Mesenchymal stem cell (in vitro differentiated cells and primary cell): ENCODE data around the gene CYP26C1.

Experiments used
- DNase-seq: peaks from one replicate; pipeline ENCODE4 v3.0.0-alpha.2; 2013
- H2AFZ ChIP-seq: one replicate; pipeline ENCODE4 v1.6.1; 2013; ENCODE audit warnings: low read depth, mild to moderate bottlenecking, control low read depth, inconsistent platforms, low read length, moderate library complexity
- H2AK5ac ChIP-seq: 2 replicates; pipeline ENCODE4 v1.6.1; 2013; ENCODE audit warnings: low read length, moderate library complexity, mild to moderate bottlenecking, inconsistent platforms; ENCODE audit not compliant: severe bottlenecking
- H2BK120ac ChIP-seq: one replicate; pipeline ENCODE4 v1.6.1; 2013; ENCODE audit warnings: low read depth, mild to moderate bottlenecking, inconsistent platforms, low read length, moderate library complexity
- H2BK12ac ChIP-seq, 2 experiments: one replicate each; pipeline ENCODE4 v1.6.1; 2013; ENCODE audit warnings: inconsistent platforms in 2 of 2, low read length in 2 of 2, mild to moderate bottlenecking in 2 of 2, moderate library complexity in 2 of 2, control low read depth in 1 of 2
- H2BK15ac ChIP-seq: one replicate; pipeline ENCODE4 v1.6.1; 2013; ENCODE audit warnings: mild to moderate bottlenecking, low read depth, inconsistent platforms; ENCODE audit not compliant: poor library complexity, severe bottlenecking
- H2BK5ac ChIP-seq: 2 replicates; pipeline ENCODE4 v1.6.1; 2013; ENCODE audit warnings: low read depth, mild to moderate bottlenecking, low read length, control low read depth, inconsistent platforms; ENCODE audit not compliant: poor library complexity, severe bottlenecking
- H3K14ac ChIP-seq, 2 experiments: one replicate each; pipeline ENCODE4 v1.6.1; 2013; ENCODE audit warnings: inconsistent platforms in 2 of 2, low read length in 2 of 2, control low read depth in 1 of 2, mild to moderate bottlenecking in 1 of 2, moderate library complexity in 1 of 2
- H3K18ac ChIP-seq, 2 experiments: one replicate each; pipeline ENCODE4 v1.6.1; 2013; ENCODE audit warnings: inconsistent platforms in 2 of 2, low read length in 2 of 2, control low read depth in 1 of 2, low read depth in 1 of 2, mild to moderate bottlenecking in 1 of 2
- H3K23ac ChIP-seq, 2 experiments: one replicate each; pipeline ENCODE4 v1.6.1; 2013; ENCODE audit warnings: inconsistent platforms in 2 of 2, low read length in 2 of 2, mild to moderate bottlenecking in 2 of 2, moderate library complexity in 2 of 2, control low read depth in 1 of 2
- H3K27ac ChIP-seq: 2 replicates; pipeline ENCODE4 v1.5.1; 2013; ENCODE audit warnings: mild to moderate bottlenecking, moderate library complexity, low read length, control low read depth, inconsistent platforms; ENCODE audit not compliant: poor library complexity, severe bottlenecking
- H3K27me3 ChIP-seq, 2 experiments: 2 replicates each; pipeline versions ENCODE4 v1.6.1 to v1.7.0; 2013; ENCODE audit warnings: low read length in 2 of 2, mild to moderate bottlenecking in 2 of 2, moderate library complexity in 2 of 2, control low read depth in 1 of 2, inconsistent platforms in 1 of 2; ENCODE audit not compliant: control insufficient read depth in 1 of 2, insufficient read depth in 1 of 2
- H3K36me3 ChIP-seq, 2 experiments: 2 replicates each; pipeline versions ENCODE4 v1.6.1 to v1.7.0; 2013; ENCODE audit warnings: low read length in 2 of 2, control low read depth in 1 of 2, inconsistent platforms in 1 of 2, low read depth in 1 of 2, mild to moderate bottlenecking in 1 of 2; ENCODE audit not compliant: insufficient read depth in 2 of 2, control insufficient read depth in 1 of 2
- H3K4ac ChIP-seq, 2 experiments: one replicate each; pipeline ENCODE4 v1.6.1; 2013; ENCODE audit warnings: inconsistent platforms in 2 of 2, low read length in 2 of 2, mild to moderate bottlenecking in 2 of 2, moderate library complexity in 2 of 2, control low read depth in 1 of 2, low read depth in 1 of 2
- H3K4me1 ChIP-seq: 2 replicates; pipeline ENCODE4 v1.6.1; 2013; ENCODE audit warnings: low read depth, low read length, control low read depth; ENCODE audit not compliant: control insufficient read depth, insufficient read depth
- H3K4me2 ChIP-seq: 2 replicates; pipeline ENCODE4 v1.6.1; 2013; ENCODE audit warnings: low read length, mild to moderate bottlenecking, inconsistent platforms; ENCODE audit not compliant: poor library complexity, severe bottlenecking
- H3K4me3 ChIP-seq, 2 experiments: 2 replicates each; pipeline versions ENCODE4 v1.5.1 to v1.7.0; 2013; ENCODE audit warnings: low read length in 2 of 2, mild to moderate bottlenecking in 2 of 2, control low read depth in 1 of 2, low read depth in 1 of 2; ENCODE audit not compliant: insufficient read depth in 1 of 2
- H3K79me1 ChIP-seq: replicated peaks from 2 replicates; pipeline ENCODE4 v1.6.1; 2013; ENCODE audit warnings: mild to moderate bottlenecking, control low read depth, low read length, inconsistent platforms; ENCODE audit not compliant: poor library complexity, severe bottlenecking
- H3K9ac ChIP-seq: 2 replicates; pipeline ENCODE4 v1.7.0; 2013; ENCODE audit warnings: mild to moderate bottlenecking, low read length, moderate library complexity
- H3K9me3 ChIP-seq: 2 replicates; pipeline ENCODE4 v1.7.0; 2013; ENCODE audit warnings: mild to moderate bottlenecking, low read length; ENCODE audit not compliant: control insufficient read depth
- H4K8ac ChIP-seq: one replicate; pipeline ENCODE4 v1.6.1; 2013; ENCODE audit warnings: inconsistent platforms, mild to moderate bottlenecking, low read length, moderate library complexity
- H4K91ac ChIP-seq: one replicate; pipeline ENCODE4 v1.6.1; 2013; ENCODE audit warnings: mild to moderate bottlenecking, low read length, inconsistent platforms
- WGBS: methylation state at CpG from one replicate; pipeline ENCODE4 v1.1.7; 2013; ENCODE audit warnings: mixed read lengths; 5-methylcytosine and 5-hydroxymethylcytosine counted together

The CYP26C1 gene

GRCh38 chr10:93079663-93080349 lies 19.2 kb downstream of the CYP26C1 start:
- Histone ChIP-seq H2BK15ac (no peak overlapping the region), H3K14ac (no peak overlapping the region), H3K79me1 (no peaks in the 10 kb centered on the region), H2BK120ac (no peak overlapping the region), H4K91ac (no peak overlapping the region), H3K9me3 (no peaks in the 10 kb centered on the region), H3K4me3 (peak overlapping the region in 1 of 2 experiments; percentile 56), H3K36me3 (no peaks in the 10 kb centered on the region), H3K4me1 (peaks cover 12% of the 10 kb centered on the region), H2BK12ac (no peak overlapping the region), H3K23ac (no peak overlapping the region), H3K27ac (no peak overlapping the region), H3K18ac (no peak overlapping the region), H3K4ac (no peak overlapping the region), H4K8ac (no peak overlapping the region), H2AFZ (no peak overlapping the region), H2AK5ac (no peak overlapping the region), H3K4me2 (peak overlapping the region; percentile 18), H3K9ac (peak overlapping the region; percentile 37), H2BK5ac (no peak overlapping the region), H3K27me3 (peaks cover 65 to 67% of the 10 kb centered on the region in 2 experiments)
- DNase-seq: no peak
- WGBS: 81% methylated on average over 9 of the region's 9 CpGs

DNA sequence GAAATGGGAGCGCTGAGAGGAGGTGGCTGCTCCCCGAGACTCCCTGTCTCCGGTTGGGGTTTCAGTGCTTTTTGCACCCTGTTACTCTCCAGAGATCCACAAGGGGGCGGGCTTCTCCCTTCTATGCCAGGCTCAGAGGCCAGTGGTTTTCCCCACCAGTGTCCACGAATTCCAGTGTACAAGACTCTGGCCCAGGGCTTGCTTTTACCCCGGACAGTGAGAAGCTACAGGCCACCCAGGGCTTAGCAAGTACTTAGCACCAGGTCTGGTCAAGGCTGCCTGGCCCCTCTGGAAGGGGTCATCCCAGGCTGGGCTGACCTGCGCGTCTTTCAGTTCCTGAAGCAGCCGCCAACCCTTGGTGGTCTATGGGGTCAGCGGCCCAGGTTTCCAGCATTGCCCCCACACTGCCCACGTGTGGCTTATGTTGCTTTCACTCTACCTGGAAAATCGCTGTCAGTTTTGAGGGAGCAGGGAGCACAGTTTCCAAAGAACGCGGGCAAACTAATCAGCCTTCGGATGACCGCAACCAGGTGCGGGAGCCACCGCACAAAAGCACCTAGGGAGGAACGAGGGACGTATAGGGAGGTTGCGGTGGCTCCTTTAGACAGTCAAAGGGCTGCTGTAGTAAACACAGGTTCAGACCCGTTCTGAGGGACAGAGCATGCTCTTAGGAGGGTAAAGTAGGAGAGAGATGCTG lies 19.9 kb downstream of the CYP26C1 start:
- Histone ChIP-seq H3K9ac (peak overlapping the region; percentile 37), H2BK5ac (peak overlapping the region; percentile 48), H3K23ac (no peak overlapping the region), H2AK5ac (no peak overlapping the region), H2AFZ (peak overlapping the region; percentile 19), H3K36me3 (no peaks in the 10 kb centered on the region), H3K4me2 (peak overlapping the region; percentile 18), H3K9me3 (no peaks in the 10 kb centered on the region), H3K4me1 (peaks cover 8% of the 10 kb centered on the region), H3K14ac (no peak overlapping the region), H2BK120ac (no peak overlapping the region), H2BK12ac (no peak overlapping the region), H4K8ac (no peak overlapping the region), H3K27me3 (peaks cover 62 to 66% of the 10 kb centered on the region in 2 experiments), H3K79me1 (no peaks in the 10 kb centered on the region), H4K91ac (no peak overlapping the region), H3K4me3 (peak overlapping the region in 1 of 2 experiments; percentile 56), H2BK15ac (no peak overlapping the region), H3K18ac (no peak overlapping the region), H3K4ac (peak overlapping the region in 1 of 2 experiments; percentile 13), H3K27ac (no peak overlapping the region)
- peak; percentile 59 for DNase-seq
- WGBS: 63% methylated on average over 22 of the region's 22 CpGs

DNA sequence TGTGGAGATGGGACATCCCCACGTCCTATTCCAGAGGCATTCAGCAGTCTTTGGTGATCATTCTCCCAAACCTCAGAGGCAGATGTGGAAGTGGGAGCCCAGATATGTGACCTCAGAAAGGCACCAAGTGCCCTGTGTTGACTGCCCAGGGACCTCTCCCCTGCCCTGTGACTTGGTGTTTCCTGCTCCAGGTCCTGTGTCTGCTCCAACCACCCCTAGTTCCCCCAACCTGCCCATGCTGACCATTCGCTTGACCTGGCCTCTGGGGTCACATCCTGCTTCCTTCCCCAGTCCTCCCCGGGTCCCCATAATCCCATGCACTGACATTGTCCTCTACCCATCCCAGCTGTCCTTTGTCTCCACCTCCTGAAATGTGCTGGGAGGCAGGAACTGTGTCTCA lies 20.7 kb downstream of the CYP26C1 start:
- H3K4me3 ChIP-seq: no peak overlapping the region
- H2AK5ac ChIP-seq: no peak overlapping the region
- H4K8ac ChIP-seq: no peak overlapping the region
- H3K14ac ChIP-seq: no peak overlapping the region
- peaks cover 8% of the 10 kb centered on the region for H3K4me1 ChIP-seq
- H3K4me2 ChIP-seq: no peak overlapping the region
- no peak overlapping the region for H2AFZ ChIP-seq
- DNase-seq: no peak
- H3K23ac ChIP-seq: no peak overlapping the region
- no peak overlapping the region for H3K4ac ChIP-seq
- H2BK5ac ChIP-seq: no peak overlapping the region
- no peak overlapping the region for H3K18ac ChIP-seq
- no peak overlapping the region for H2BK15ac ChIP-seq
- no peak overlapping the region for H2BK120ac ChIP-seq
- 80% methylated on average over 3 of the region's 3 CpGs for WGBS
- no peaks in the 10 kb centered on the region for H3K79me1 ChIP-seq
- no peak overlapping the region for H4K91ac ChIP-seq
- H3K27ac ChIP-seq: no peak overlapping the region
- no peaks in the 10 kb centered on the region for H3K36me3 ChIP-seq
- no peaks in the 10 kb centered on the region for H3K9me3 ChIP-seq
- H3K27me3 ChIP-seq: peaks cover 62 to 66% of the 10 kb centered on the region in 2 experiments
- H3K9ac ChIP-seq: no peak overlapping the region
- no peak overlapping the region for H2BK12ac ChIP-seq

DNA sequence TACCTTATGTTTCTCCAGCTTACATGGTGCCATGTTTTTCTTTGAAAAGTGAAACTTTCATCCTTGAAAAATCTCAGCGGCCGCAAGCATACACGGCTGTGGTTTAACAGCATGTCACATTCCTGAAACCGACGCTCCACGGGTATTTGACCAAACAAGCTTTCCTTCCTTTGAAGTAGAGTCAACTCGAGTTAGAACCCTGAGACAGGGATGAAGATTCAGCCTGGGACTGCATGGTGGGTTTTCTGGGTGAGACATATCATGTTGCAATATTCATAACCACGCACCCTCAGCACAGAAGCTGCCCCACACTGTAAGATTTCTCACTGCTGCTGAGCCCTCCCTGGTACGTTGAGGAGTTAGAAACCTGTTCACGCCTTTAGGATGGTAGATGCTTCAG lies 21.2 kb downstream of the CYP26C1 start:
- Histone ChIP-seq H4K8ac (no peak overlapping the region), H2AK5ac (no peak overlapping the region), H3K4ac (no peak overlapping the region), H3K27ac (no peak overlapping the region), H2AFZ (no peak overlapping the region), H3K9me3 (no peaks in the 10 kb centered on the region), H3K79me1 (no peaks in the 10 kb centered on the region), H3K14ac (no peak overlapping the region), H3K18ac (no peak overlapping the region), H2BK15ac (no peak overlapping the region), H3K4me2 (no peak overlapping the region), H3K9ac (no peak overlapping the region), H3K27me3 (peaks cover 56 to 64% of the 10 kb centered on the region in 2 experiments), H3K23ac (no peak overlapping the region), H3K4me3 (no peak overlapping the region), H2BK5ac (no peak overlapping the region), H2BK12ac (no peak overlapping the region), H3K36me3 (no peaks in the 10 kb centered on the region), H4K91ac (no peak overlapping the region), H3K4me1 (peaks cover 8% of the 10 kb centered on the region), H2BK120ac (no peak overlapping the region)
- WGBS: 76% methylated on average over 7 of the region's 10 CpGs
- no peak for DNase-seq
